Measurements from ENCODE around the gene OPHN1.
A peak's percentile ranks its signal among the peaks of the same experiment; 100 is the strongest.

Gene OPHN1, protein sequence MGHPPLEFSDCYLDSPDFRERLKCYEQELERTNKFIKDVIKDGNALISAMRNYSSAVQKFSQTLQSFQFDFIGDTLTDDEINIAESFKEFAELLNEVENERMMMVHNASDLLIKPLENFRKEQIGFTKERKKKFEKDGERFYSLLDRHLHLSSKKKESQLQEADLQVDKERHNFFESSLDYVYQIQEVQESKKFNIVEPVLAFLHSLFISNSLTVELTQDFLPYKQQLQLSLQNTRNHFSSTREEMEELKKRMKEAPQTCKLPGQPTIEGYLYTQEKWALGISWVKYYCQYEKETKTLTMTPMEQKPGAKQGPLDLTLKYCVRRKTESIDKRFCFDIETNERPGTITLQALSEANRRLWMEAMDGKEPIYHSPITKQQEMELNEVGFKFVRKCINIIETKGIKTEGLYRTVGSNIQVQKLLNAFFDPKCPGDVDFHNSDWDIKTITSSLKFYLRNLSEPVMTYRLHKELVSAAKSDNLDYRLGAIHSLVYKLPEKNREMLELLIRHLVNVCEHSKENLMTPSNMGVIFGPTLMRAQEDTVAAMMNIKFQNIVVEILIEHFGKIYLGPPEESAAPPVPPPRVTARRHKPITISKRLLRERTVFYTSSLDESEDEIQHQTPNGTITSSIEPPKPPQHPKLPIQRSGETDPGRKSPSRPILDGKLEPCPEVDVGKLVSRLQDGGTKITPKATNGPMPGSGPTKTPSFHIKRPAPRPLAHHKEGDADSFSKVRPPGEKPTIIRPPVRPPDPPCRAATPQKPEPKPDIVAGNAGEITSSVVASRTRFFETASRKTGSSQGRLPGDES
- total RNA-seq: 0.31 to 0.54 reads per million in 2 donors

- DNase-seq: no peak
Measured at GRCh38 chrX:68433155-68433980, at the start of gene OPHN1. Gene OPHN1 (minus strand): TSS chrX:68433495. CDS start chrX:68433020, 475 bp downstream.

- no peak for DNase-seq
Measured at GRCh38 chrX:68480969-68481368, 47.7 kb upstream of the OPHN1 start.

- DNase-seq: no peak
Measured at GRCh38 chrX:68464796-68465195, 31.5 kb upstream of the OPHN1 start.

- no peak for DNase-seq
Measured at GRCh38 chrX:68463880-68464279, 30.6 kb upstream of the OPHN1 start.

DNA sequence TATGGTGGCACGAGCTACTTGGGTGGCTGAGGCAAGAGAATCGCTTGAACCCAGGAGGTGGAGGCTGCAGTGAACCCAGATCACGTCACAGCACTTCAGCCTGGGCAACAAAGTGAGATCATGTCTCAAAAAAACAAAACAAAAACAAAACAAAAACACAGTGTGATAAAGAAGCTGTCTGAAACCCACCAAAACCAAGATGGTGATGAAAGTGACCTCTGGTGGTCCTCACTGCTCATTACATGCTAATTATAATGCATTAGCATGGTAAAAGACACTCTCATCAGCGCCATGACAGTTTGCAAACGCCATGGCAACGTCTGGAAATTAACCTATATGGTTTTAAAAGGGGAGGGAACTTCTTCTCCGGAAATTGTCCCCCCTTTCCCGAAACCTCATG, 29.4 kb upstream of the OPHN1 start:
- peak in 2 of 5 experiments; percentile 8 to 47 for DNase-seq

- DNase-seq: no peak
Measured at GRCh38 chrX:68462197-68462596, 28.9 kb upstream of the OPHN1 start.

GRCh38 chrX:68461576-68461975, 28.3 kb upstream of the OPHN1 start:
- no peak for DNase-seq

DNA sequence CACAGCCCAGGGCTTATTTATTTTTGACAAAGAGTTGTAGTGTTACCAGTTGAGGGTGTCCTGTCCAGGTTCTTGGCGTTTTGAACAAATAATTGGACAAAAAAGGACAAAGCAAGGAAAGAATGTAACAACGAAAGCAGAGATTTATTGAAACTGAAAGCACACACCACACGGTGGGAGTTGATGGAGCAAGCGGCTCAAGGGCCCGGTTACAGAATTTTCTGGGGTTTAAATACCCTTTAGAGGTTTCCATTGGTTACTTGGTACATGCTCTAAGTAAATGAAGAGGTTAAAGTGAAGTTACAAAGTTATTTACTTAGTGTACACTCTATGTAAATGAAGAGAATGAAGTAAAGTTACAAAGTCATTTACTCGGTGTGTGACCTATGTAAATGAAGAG, 27.8 kb upstream of the OPHN1 start:
- DNase-seq: no peak

GRCh38 chrX:68455151-68455510, 21.8 kb upstream of the OPHN1 start:
- no peak for DNase-seq

DNA sequence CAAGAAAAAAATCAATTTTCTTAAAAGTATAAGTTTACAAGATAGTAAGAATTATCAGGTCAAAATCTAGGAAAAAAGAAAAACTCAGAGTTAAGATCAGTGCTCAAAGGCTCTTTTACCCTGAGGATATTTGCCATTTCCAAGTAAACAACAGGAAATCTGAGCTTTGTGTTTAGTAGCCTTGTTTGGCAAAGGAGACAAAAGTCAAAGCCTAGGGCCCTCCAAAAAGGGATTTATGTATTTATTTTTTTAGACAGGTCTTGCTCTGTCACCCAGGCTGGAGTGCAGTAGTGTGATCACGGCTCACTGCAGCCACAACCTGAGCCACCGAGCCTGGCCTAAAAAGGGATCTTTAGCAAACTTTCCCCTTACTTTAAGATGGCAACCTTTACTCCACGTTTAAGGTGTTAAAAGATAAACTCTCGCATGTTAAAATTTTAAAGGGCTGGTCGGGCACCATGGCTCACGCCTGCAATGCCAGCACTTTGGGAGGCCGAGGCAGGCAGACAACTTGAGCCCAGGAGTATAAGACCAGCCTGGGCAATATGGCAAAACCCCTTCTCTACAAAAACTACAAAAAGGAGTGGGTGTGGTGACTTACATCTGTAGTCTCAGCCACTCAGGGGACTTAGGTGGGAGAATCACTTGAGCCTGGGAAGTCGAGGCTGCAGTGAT, 21.3 kb upstream of the OPHN1 start:
- DNase-seq: no peak

- no peak for DNase-seq
Measured at GRCh38 chrX:68451720-68452119, 18.4 kb upstream of the OPHN1 start.

DNA sequence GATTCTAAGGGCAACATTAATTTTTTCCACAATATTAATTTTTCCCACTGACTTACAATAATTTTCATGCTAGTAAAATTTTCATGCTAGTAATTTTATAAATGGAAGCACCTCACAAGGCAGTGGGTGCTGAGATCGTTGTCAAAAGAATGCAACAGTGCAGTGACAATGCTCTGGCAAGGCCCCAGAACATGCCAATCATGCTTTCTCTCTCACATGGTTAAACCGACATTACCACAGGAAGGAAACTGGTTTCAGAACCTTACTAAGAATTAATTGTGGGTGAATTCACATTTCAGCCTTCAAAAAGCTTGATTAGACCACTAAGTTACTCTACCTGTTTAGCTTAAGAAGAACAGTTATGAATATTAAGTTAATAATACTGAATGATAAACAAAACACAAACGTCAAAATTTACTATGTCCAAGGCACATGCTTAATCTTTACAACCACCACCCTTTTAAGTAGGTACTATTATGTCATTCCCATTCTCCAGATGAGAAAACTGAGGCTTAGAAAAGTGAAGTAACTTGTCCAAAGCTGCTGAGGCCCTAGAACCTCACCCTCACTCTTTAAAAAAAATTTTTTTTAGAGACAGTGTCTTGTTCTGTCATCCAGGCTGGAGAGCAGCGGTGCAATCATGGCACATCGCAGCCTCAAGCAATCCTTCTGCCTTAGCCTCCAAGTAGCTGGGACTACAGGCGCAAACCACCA, 10.0 kb upstream of the OPHN1 start:
- DNase-seq: peak in 2 of 5 experiments; percentile 4 to 85

- no peak for DNase-seq
Measured at GRCh38 chrX:68440940-68441339, 7.6 kb upstream of the OPHN1 start.

GRCh38 chrX:68440442-68440841, 7.1 kb upstream of the OPHN1 start:
- no peak for DNase-seq

DNA sequence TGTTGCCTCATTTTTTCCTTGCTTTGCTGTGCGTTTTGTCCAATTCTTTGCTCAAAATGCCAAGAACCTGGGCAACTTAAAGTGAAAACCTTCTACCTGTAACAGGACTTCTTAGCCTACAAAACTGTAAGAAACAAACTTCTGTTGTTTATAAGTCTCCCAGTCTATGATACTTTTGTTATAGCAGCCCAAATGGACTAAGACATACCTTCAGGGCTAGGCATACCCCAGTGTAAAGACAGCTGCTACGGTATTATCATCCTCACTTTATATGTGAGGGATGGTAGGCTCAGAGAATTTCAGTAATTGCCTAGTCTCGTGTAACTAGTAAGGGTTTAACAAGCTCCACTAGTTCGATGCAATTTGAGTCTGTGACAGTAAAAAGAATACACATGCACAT, 6.0 kb upstream of the OPHN1 start:
- no peak for DNase-seq

DNA sequence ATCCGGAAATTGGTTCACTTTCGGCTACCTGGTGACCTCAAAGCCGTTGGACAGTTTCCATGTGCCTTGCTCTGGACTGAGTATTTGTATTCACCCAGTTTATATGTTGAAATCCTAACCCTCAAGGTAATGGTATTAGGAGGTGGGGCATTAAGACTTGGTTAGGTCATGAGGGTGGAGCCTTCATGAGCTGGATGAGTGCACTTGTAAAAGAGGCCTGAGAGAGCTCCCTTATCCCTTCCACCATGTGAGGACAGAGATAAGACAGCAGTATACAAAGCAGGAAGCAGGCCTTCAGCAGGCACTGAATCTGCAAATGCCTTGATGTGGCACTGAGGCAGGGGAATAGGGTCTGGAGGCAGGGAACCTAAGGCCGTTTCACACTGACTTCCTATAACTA, 5.3 kb upstream of the OPHN1 start:
- DNase-seq: no peak

DNA sequence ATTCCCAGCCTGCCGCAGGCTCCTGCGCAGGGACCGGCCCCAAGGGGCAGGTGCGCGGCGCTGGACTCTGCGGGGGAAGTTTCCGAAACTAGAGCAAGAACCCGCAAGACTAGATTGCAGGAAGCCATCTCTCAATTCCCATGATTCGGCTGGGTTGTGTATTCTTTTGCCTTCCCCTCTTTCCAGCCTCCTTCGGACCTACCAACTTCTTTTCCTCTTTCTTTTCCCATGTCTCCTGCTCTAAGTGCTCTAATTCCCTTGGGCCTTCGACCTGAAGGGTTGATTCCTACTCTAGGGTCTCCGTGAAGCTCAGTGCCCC, 645 bp upstream of the OPHN1 start:
- DNase-seq: no peak

DNA sequence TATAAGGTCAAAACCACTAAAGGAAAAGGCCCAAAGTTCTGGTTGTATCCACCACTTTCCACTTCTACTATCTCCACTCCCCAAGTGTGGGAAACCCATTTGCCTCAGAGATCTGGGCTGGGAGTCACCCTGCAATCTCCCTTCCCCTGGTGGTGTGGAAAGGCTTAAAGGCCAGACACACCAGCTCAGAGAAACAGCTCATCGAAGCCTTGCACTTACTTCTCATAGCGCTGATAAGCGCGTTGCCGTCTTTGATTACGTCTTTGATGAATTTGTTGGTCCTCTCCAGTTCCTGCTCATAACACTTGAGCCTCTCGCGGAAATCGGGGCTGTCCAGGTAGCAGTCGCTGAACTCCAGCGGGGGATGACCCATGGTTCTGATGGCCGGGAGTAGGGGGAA, 647 bp downstream of the OPHN1 start:
- DNase-seq: no peak

- no peak for DNase-seq
Measured at GRCh38 chrX:68431836-68432235, 1.5 kb downstream of the OPHN1 start.

DNA sequence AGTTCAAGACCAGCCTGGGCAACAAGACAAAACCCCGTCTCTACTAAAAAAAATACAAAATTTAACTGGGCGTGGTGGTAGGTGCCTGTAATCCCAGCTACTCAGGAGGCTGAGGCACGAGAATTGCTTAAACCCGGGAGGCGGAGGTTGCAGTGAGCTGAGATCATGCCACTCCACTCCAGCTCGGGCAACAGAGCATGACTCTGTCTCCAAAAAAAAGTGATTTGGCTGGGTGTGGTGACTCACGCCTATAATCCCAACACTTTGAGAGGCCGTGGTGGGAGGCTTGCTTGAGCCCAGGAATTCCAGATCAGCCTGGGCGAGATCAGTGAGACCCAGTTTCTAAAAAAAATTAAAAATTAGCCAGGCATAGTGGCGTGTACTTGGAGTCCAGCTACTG, 4.1 kb downstream of the OPHN1 start:
- no peak for DNase-seq

DNA sequence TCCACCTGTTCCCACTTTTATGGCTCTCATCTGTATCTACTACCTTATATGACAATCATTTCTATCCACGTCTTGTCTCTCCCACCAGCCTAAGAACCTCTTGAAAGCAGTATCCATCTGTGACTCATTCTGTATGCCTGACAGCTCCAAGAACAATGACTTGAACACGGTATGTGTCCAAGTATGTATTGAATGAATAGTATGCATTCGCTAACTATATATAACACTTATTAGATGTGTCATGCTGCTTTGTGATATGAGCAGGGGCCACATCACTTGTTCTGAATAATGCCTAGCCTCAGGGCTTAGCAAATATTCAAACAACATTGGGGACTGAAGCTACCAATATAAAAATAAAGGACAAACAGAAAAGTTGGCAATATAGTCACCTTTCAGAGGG, 4.9 kb downstream of the OPHN1 start:
- DNase-seq: no peak

GRCh38 chrX:68424719-68425118, 8.6 kb downstream of the OPHN1 start:
- no peak for DNase-seq
